Fibroblast of skin of left quadriceps (primary cell): ENCODE results near the gene SLC1A2.
"Not testable (repeated sequence)": the region's sequence is repeated elsewhere in the genome, so short reads cannot be mapped to it uniquely, and the experiment has no call there.

Experiments used
- DNase-seq, 2 experiments: peaks; one replicate each; pipeline ENCODE4 v3.0.0-alpha.2; 2013; ENCODE audit warnings: low read depth in 2 of 2

The SLC1A2 gene

DNA sequence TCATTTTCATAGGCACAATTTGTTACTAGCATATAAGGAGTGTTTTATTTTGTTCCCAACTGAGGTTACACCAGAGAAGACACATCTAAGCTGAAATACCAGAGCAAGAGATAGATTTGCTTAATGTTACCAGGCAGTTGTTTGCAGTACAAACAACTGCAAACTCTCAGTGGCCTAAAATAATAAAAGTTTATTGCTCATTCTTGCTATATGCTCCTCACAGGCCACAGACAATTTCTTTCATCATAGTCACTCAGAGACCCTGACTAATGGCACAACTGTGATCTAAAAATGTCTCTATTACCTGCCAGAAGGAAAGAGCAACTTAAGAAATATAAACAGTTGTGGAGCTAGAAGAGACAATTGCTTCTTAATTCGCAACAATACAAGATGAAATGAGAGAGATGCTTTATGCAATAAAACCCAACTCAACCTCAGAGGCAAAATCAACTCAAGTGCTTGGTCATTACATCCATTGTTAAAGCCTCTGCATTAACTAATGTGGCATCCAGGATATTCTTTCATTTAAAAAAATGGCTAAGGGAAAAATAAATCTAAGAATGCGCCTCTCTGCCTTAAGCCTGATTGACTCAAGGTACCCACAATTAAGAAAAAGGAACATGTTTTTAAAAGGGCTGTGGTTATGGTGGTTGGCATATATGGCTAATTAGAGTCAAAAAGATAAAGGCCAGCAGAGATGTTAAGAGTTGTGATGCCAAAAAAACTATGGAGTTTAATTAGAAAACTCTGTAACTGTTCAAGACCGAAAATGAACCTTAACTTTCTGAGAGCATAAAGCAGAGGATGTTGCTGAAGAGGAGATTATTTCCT is 176.7 kb downstream of the SLC1A2 start:
- DNase-seq, result no peak

DNA sequence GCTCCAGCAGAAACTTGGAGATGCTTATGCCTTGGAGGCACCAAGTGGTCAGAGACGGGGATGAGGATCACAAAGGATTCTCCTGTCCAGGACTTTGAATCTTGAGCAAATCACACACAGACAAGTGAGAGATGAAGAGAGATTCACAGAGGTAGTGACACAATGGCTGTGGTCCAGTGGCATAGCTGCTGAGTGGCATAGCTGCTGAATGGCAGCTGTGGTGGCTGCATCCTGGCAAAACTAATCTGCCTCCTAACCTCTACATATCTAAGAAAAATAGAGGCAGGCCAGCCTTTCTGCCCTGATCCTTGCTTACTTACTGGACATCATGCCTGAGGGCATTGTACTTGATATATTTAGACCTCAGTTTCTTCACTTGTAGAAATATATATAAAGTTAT is 177.8 kb downstream of the SLC1A2 start:
- no peak for DNase-seq

DNA sequence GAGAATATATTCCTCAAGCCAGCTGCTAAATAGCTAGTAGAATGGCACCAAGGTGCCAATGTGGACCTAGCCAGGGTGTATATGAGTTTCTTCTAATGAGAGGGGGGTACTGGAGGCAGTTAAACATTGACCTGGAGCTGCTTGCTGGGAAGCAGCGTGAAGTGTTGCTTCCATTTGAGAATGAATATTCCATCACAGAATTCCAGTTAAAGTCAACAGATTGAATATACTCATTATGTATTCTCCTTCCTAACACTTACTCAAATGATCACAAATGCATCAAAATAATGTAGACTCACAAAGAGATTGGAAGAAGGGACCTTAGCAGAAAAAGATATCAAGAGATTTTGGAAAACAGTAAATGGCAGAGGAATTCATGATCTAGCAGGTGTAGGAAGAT is 178.3 kb downstream of the SLC1A2 start:
- DNase-seq, result no peak

GRCh38 chr11:35239471-35240075 is 179.8 kb downstream of the SLC1A2 start:
- no peak for DNase-seq

DNA sequence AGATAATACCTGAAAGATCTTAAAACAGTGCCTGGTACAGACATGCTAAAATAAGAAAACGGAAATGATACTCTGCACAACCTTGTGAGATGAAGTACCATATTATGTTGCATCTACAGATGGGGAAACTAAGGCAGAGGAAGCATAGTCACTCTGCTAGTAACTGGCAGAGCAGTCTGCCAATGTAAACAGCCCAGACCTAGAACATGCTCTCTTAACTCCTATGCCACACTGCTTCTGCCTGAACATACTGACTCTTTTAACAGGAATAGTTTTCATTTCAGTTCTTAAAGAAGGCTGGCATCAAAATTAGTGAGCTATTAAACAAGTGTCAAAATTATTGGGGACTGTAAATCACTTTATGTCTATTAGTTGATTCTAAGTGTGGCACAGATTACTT is 180.5 kb downstream of the SLC1A2 start:
- DNase-seq, result no peak

DNA sequence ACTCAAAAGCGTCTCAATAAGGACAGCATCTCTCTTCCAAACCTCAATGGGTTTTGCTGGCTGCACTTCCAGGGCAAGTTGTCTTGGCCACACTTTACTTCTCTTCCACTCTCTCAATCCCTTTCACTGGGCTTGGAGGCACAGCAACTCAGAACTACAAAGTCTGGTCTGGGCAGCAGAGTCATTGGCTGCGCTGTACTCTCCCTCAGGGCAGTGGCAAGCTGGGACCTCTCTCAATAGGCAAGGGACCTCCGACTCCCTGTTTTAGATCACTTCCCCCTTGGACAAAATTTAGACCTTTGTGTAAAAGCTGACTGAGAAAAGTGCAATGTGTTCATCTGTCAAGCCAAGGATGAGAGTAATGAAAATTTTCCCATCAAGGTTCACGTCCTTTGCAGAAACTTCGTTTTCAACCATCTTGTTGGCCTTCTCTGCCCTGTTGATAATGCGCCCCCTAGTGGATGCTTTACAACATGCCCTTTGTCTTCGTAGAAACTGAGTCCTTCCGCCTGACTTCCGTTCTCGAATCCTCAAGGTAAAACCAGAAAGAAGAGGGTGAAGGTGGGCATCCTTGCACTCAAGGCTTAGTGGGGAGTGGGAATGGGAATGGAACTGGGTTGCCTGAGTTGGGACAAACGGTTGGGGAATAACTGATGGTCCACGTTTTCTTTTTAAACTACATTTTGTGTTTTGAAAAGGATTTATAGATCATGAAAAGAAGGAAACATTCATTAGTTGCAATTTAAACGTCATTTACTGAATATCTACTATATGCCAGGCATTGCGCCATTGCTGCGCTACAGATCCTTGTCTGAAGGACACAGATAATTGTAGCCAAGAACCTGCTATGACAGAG is 181.3 kb downstream of the SLC1A2 start:
- no peak for DNase-seq

GRCh38 chr11:35237351-35237750 is 182.0 kb downstream of the SLC1A2 start:
- DNase-seq, result no peak

DNA sequence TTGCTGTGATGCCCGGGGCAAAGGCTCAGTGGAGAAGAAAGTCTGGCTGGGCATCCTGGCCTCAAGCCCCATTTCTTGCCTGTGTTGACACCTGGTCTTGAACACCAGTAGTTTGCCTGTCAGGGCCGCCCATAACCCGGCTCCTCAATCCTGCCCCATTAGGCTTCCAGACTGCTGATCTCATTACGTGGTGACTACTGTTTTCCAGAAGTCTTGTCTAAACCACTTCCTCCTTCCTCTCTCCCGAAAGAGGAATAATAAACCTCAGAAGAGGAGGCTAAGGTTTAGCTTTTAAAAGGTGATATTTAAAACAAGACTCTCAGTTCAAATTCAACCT is 182.7 kb downstream of the SLC1A2 start:
- no peak for DNase-seq

DNA sequence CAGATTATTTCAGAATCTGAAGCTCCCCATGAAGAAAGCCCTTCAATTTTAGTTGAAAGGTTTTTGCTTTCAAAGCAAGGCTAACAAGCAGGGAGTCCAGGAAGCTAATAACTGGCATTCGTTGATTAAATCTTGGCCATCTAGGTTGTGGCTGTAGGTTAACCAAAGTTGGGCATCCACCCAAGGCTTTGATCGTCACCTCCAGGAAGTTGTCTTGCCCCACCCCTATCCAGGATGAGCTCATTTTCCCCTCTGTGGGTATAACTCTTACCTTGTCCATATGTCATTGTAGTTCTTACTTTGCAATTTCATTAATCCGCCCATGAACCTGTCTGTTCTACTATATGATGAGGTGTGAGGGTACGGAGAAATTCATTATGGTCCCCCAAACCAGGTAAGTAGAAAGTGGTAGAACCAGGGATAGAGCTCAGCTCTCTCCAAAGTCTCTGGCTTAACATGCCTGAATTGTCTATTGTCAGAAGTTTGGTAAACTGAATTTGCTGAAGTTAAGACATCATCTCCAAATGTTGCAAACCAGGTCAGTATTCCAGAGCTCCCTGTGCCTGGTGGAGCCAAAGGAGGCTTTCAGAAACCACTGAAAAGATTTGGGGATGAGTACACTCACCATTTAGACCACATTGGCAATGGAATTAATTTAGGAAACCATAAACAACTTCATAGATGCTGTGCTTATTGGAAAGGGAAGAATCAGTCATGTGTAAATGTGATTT is 183.3 kb downstream of the SLC1A2 start:
- DNase-seq, result no peak

- DNase-seq, result no peak
These were observed 183.9 kb downstream of the SLC1A2 start for GRCh38 chr11:35235498-35235897.

DNA sequence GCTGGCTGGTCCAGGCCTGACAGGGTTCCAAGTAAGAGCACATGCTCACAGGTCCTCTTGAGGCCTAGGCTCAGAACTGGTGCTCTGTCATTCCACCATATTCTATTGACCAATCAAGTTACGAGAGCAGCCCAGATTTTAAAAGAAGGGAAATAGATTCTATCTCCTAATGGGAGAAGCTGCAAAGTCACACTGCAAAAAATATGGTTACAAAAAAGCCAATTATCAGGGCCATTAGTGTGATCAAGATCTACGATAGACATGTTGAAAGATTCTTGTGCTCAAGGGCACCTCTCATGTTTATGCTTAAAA is 184.2 kb downstream of the SLC1A2 start:
- no peak for DNase-seq

- DNase-seq, result no peak
These were observed 184.8 kb downstream of the SLC1A2 start for GRCh38 chr11:35234460-35235156.

DNA sequence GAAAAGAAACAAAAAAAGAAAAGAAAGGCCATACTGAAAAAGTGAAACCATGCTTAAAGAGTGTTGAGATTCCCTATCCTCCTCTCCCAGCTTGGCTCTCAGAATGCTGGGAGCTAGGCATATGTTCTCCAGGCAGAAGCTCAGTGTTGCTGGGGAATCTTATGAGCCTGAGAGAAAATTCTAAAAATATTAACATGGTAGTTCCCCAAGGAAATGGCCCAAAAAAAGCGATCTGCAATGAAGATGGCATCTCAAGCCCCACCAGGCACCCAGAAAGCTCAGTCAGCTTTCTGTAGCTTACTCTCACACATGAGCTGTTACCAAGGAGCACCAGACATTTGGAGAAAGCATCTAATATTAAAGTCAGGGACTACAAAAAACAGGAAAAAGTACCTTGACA is 185.8 kb downstream of the SLC1A2 start:
- no peak for DNase-seq

DNA sequence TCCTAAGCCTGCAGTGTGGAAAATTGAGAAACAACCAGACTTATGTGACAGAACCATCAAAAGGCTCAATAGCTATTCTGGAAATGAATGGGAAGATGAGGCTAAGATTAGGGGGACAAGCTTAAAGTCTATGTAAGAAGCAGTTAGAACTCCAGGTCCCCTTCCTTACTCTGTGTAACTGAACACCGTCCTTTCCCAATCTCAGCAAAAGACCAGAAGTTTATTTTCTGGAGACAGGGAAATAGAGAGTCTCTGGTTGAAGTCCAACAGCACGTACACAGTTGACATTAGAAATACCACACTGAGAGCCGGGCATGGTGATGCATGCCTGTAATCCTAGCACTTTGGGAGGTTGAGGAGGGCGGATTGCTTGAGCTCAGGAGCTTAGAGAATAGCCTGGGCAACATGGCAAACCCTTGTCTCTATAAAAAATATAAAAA is 186.4 kb downstream of the SLC1A2 start:
- no peak for DNase-seq

GRCh38 chr11:35231076-35231860 is 188.1 kb downstream of the SLC1A2 start:
- no peak for DNase-seq

- no peak for DNase-seq
These were observed 189.0 kb downstream of the SLC1A2 start for GRCh38 chr11:35230388-35230787.

GRCh38 chr11:35228328-35228725 is 191.0 kb downstream of the SLC1A2 start:
- DNase-seq, result no peak

GRCh38 chr11:35227576-35228327 is 191.6 kb downstream of the SLC1A2 start:
- no peak for DNase-seq

DNA sequence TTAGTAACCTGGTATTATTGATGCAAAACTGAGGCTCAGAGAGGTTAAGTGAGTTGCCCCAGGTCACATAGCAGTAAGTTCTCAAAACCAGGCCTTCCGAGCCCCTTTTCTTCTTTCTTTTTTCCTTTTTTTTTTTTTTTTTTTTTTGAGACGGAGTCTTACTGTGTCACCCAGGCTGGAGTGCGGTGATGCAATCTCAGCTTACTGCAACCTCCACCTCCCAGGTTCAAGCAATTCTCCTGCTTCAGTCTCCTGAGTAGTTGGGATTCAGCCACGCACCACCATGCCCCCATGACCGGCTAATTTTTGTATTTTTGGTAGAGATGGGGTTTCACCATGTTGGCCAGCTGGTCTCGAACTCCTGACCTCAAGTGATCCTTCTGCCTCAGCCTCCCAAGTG is 192.6 kb downstream of the SLC1A2 start:
- not testable (repeated sequence) for DNase-seq

GRCh38 chr11:35225946-35226520 is 193.3 kb downstream of the SLC1A2 start:
- DNase-seq, result no peak
